ENCODE results near the gene TMEM132D. TPM values are rescaled to one million over a fixed set of nuclear protein-coding genes. Genes with fewer than 3 reads are reported as not detected.

TMEM132D gene
- total RNA-seq, 4 donors from 2014 or later: 0.17 TPM; not detected in 3

- intact Hi-C loops (cut with DNase I): no loop called here
- DNase-seq (ENCODE audit: extremely low spot score): no peak
- WGBS: 71% methylated on average over 12 of the region's 12 CpGs
- Histone ChIP-seq H3K4me3 (no peak overlapping the region), H3K27ac (replicated peaks in 1 of 4) (no peak overlapping the region), H3K9me3 (no peaks in the 10 kb centered on the region), H3K36me3 (no peaks in the 10 kb centered on the region), H3K4me1 (no peaks in the 10 kb centered on the region), H3K27me3 (no peaks in the 10 kb centered on the region)
- TF ChIP-seq POLR2AphosphoS5 (IDR thresholded peaks at IDR 0.05): no peak
- no peak for TF ChIP-seq CTCF (IDR thresholded peaks at IDR 0.05)
- no peak for TF ChIP-seq EP300 (IDR thresholded peaks at IDR 0.05)
- TF ChIP-seq POLR2A (IDR thresholded peaks at IDR 0.05; ENCODE audit: low read depth): no peak
Measured at GRCh38 chr12:129570796-129571400, 332.9 kb downstream of the TMEM132D start.

GRCh38 chr12:129566800-129567199 lies 337.0 kb downstream of the TMEM132D start:
- Histone ChIP-seq H3K4me3 (no peak overlapping the region), H3K27me3 (no peaks in the 10 kb centered on the region), H3K9me3 (peaks cover 0 to 4% (median 0%) of the 10 kb centered on the region in 4 donors), H3K4me1 (no peaks in the 10 kb centered on the region), H3K27ac (replicated peaks in 1 of 4) (no peak overlapping the region), H3K36me3 (no peaks in the 10 kb centered on the region)
- TF ChIP-seq EP300 (IDR thresholded peaks at IDR 0.05) (no peak), CTCF (IDR thresholded peaks at IDR 0.05) (no peak), POLR2A (IDR thresholded peaks at IDR 0.05; ENCODE audit: low read depth) (no peak), POLR2AphosphoS5 (IDR thresholded peaks at IDR 0.05) (no peak)
- no peak for DNase-seq (ENCODE audit: extremely low spot score)
- intact Hi-C loops (cut with DNase I): no loop called here
- 75% methylated on average over 5 of the region's 5 CpGs for WGBS

- no peak overlapping the region for H3K27ac ChIP-seq (replicated peaks in 1 of 4)
- TF ChIP-seq POLR2AphosphoS5 (IDR thresholded peaks at IDR 0.05) (no peak), POLR2A (IDR thresholded peaks at IDR 0.05; ENCODE audit: low read depth) (no peak), EP300 (IDR thresholded peaks at IDR 0.05) (no peak), CTCF (IDR thresholded peaks at IDR 0.05) (no peak)
- H3K27me3 ChIP-seq: no peaks in the 10 kb centered on the region
- H3K36me3 ChIP-seq: no peaks in the 10 kb centered on the region
- DNase-seq (ENCODE audit: extremely low spot score): no peak
- no peak overlapping the region for H3K4me3 ChIP-seq
- intact Hi-C loops (cut with DNase I): no loop called here
- 58% methylated on average over 2 of the region's 2 CpGs for WGBS
- peaks cover 0 to 4% (median 0%) of the 10 kb centered on the region in 4 donors for H3K9me3 ChIP-seq
- H3K4me1 ChIP-seq: no peaks in the 10 kb centered on the region
Measured at GRCh38 chr12:129564768-129565167, 339.1 kb downstream of the TMEM132D start.

GRCh38 chr12:129563266-129563665 lies 340.6 kb downstream of the TMEM132D start:
- intact Hi-C loops (cut with DNase I): no loop called here
- WGBS: 69% methylated on average over 2 of the region's 2 CpGs
- Histone ChIP-seq H3K9me3 (peaks cover 0 to 4% (median 2%) of the 10 kb centered on the region in 4 donors), H3K4me1 (no peaks in the 10 kb centered on the region), H3K27me3 (peaks cover 0 to under 1% (median 0%) of the 10 kb centered on the region in 4 donors), H3K4me3 (no peak overlapping the region), H3K27ac (replicated peaks in 1 of 4) (no peak overlapping the region), H3K36me3 (no peaks in the 10 kb centered on the region)
- DNase-seq (ENCODE audit: extremely low spot score): no peak
- TF ChIP-seq POLR2A (IDR thresholded peaks at IDR 0.05; ENCODE audit: low read depth) (no peak), EP300 (IDR thresholded peaks at IDR 0.05) (no peak), POLR2AphosphoS5 (IDR thresholded peaks at IDR 0.05) (no peak), CTCF (IDR thresholded peaks at IDR 0.05) (no peak)

- no peaks in the 10 kb centered on the region for H3K36me3 ChIP-seq
- 80% methylated on average over 2 of the region's 2 CpGs for WGBS
- H3K27ac ChIP-seq (replicated peaks in 1 of 4): no peak overlapping the region
- peaks cover 0 to 6% (median 0%) of the 10 kb centered on the region in 4 donors for H3K27me3 ChIP-seq
- H3K4me1 ChIP-seq: no peaks in the 10 kb centered on the region
- no peak for DNase-seq (ENCODE audit: extremely low spot score)
- peaks cover 0 to 4% (median 2%) of the 10 kb centered on the region in 4 donors for H3K9me3 ChIP-seq
- TF ChIP-seq POLR2AphosphoS5 (IDR thresholded peaks at IDR 0.05) (no peak), CTCF (IDR thresholded peaks at IDR 0.05) (no peak), EP300 (IDR thresholded peaks at IDR 0.05) (no peak), POLR2A (IDR thresholded peaks at IDR 0.05; ENCODE audit: low read depth) (no peak)
- intact Hi-C loops (cut with DNase I): no loop called here
- H3K4me3 ChIP-seq: no peak overlapping the region
Measured at GRCh38 chr12:129561304-129561703, 342.5 kb downstream of the TMEM132D start.
